HepG2 (cell line): ENCODE data around the gene ZBTB7B. TPM values are rescaled to one million over a fixed set of nuclear protein-coding genes. Genes with fewer than 3 reads are reported as not detected.

Experiments
- BRCA1 ChIP-seq: sonication (generic); formaldehyde crosslinking; IDR thresholded peaks from 2 replicates; pipeline ENCODE4 v1.4.0; 2020; ENCODE audit warnings: missing genetic modification reagents
- CHD4 ChIP-seq: fragments of 200-600 bp; sonication (generic); IDR thresholded peaks from 2 replicates; pipeline ENCODE4 v1.7.0; 2017; ENCODE audit warnings: mild to moderate bottlenecking, low read length, borderline replicate concordance
- FOSL2 ChIP-seq: sonication (generic); formaldehyde crosslinking; IDR thresholded peaks from 2 replicates; pipeline ENCODE4 v1.4.0; 2020; ENCODE audit warnings: missing genetic modification reagents
- JARID2 ChIP-seq: sonication (generic); formaldehyde crosslinking; IDR thresholded peaks from 2 replicates; pipeline ENCODE4 v1.8.1; 2023; ENCODE audit warnings: missing genetic modification reagents, inconsistent platforms; ENCODE audit not compliant: insufficient replicate concordance
- JDP2 ChIP-seq: sonication (generic); formaldehyde crosslinking; IDR thresholded peaks from 2 replicates; pipeline ENCODE4 v1.8.1; 2022; ENCODE audit warnings: missing genetic modification reagents, borderline replicate concordance
- KLF6 ChIP-seq: IDR thresholded peaks from 2 replicates; pipeline ENCODE4 v1.8.0; 2016; ENCODE audit warnings: missing biosample characterization, missing genetic modification reagents
- RNF2 ChIP-seq: fragments of 450-650 bp; conservative IDR thresholded peaks from 2 replicates; pipeline ENCODE4 v1.6.1; 2016; ENCODE audit warnings: low read depth
- RORA ChIP-seq: sonication (generic); formaldehyde crosslinking; IDR thresholded peaks from 2 replicates; pipeline ENCODE4 v1.5.0; 2020; ENCODE audit warnings: mild to moderate bottlenecking, missing genetic modification reagents, moderate library complexity
- SAP130 ChIP-seq: IDR thresholded peaks from 2 replicates; pipeline ENCODE4 v1.6.1; 2016; ENCODE audit warnings: low read depth
- TEAD3 ChIP-seq: optimal IDR thresholded peaks from 2 replicates; pipeline ENCODE3; 2016; ENCODE audit warnings: borderline replicate concordance
- TGIF2 ChIP-seq: IDR thresholded peaks from 2 replicates; pipeline ENCODE4 v1.6.1; 2016; ENCODE audit warnings: control low read depth, missing compliant biosample characterization
- ZFX ChIP-seq: sonication (generic); formaldehyde crosslinking; IDR thresholded peaks from 2 replicates; pipeline ENCODE4 v1.4.0; 2020; ENCODE audit warnings: mild to moderate bottlenecking, low read depth, missing genetic modification reagents, moderate library complexity
- ZNF230 ChIP-seq: sonication (generic); formaldehyde crosslinking; IDR thresholded peaks from 2 replicates; pipeline ENCODE4 v1.4.0; 2020; ENCODE audit warnings: mild to moderate bottlenecking, missing genetic modification reagents
- ZNF263 ChIP-seq: sonication (generic); formaldehyde crosslinking; IDR thresholded peaks from 2 replicates; pipeline ENCODE4 v1.4.0; 2020; ENCODE audit warnings: missing genetic modification reagents
- ZNF367 ChIP-seq: sonication (generic); formaldehyde crosslinking; IDR thresholded peaks from 2 replicates; pipeline ENCODE4 v1.4.0; 2020; ENCODE audit warnings: missing genetic modification reagents, borderline replicate concordance
- ZNF451 ChIP-seq: sonication (generic); formaldehyde crosslinking; IDR thresholded peaks from 2 replicates; pipeline ENCODE4 v1.5.0; 2020; ENCODE audit warnings: mild to moderate bottlenecking, missing genetic modification reagents
- ZNF503 ChIP-seq: sonication (generic); formaldehyde crosslinking; IDR thresholded peaks from 2 replicates; pipeline ENCODE4 v1.4.0; 2020; ENCODE audit warnings: missing genetic modification reagents
- ZNF574 ChIP-seq: sonication (generic); formaldehyde crosslinking; IDR thresholded peaks from 2 replicates; pipeline ENCODE4 v1.4.0; 2020; ENCODE audit warnings: missing genetic modification reagents
- ZNF577 ChIP-seq: sonication (generic); formaldehyde crosslinking; IDR thresholded peaks from 2 replicates; pipeline ENCODE4 v1.4.0; 2020; ENCODE audit warnings: mild to moderate bottlenecking, low read depth, missing genetic modification reagents, borderline replicate concordance
- ZNF589 ChIP-seq: sonication (generic); formaldehyde crosslinking; conservative IDR thresholded peaks from 2 replicates; pipeline ENCODE4 v1.8.0; 2022; ENCODE audit warnings: mild to moderate bottlenecking, moderate library complexity, missing genetic modification reagents
- ZNF678 ChIP-seq: sonication (generic); formaldehyde crosslinking; IDR thresholded peaks from 2 replicates; pipeline ENCODE4 v1.4.0; 2020; ENCODE audit warnings: mild to moderate bottlenecking, missing genetic modification reagents
- ZNF737 ChIP-seq: sonication (generic); formaldehyde crosslinking; IDR thresholded peaks from 2 replicates; pipeline ENCODE4 v1.5.0; 2020; ENCODE audit warnings: missing genetic modification reagents, mild to moderate bottlenecking, borderline replicate concordance
- ZNF768 ChIP-seq: sonication (generic); formaldehyde crosslinking; IDR thresholded peaks from 2 replicates; pipeline ENCODE4 v1.4.0; 2020; ENCODE audit warnings: missing genetic modification reagents
- ZNF782 ChIP-seq: sonication (generic); formaldehyde crosslinking; IDR thresholded peaks from 2 replicates; pipeline ENCODE4 v1.4.0; 2020; ENCODE audit warnings: missing genetic modification reagents, mild to moderate bottlenecking, borderline replicate concordance
- ZSCAN12 ChIP-seq: sonication (generic); formaldehyde crosslinking; IDR thresholded peaks from 2 replicates; pipeline ENCODE4 v1.9.0; 2021; ENCODE audit warnings: mild to moderate bottlenecking, missing genetic modification reagents
- polyA plus RNA-seq, 8 experiments: library from polyadenylated mRNA; depleted of rRNA in 3 of 8; stranded (reverse) in 7 of 8; unstranded in 1 of 8; fragments of >200 nt; fragmentation: Illumina TruSeq in 4 of 8; extraction: Trizol in 4 of 8; gene quantifications; 2 replicates each; pipeline versions ENCODE4 v1.2.1 to v1.2.3, GENCODE V29; 2011 to 2016; ENCODE audit warnings: low read depth in 4 of 8, missing spikeins in 1 of 8, mixed read lengths in 1 of 8; ENCODE audit not compliant: insufficient read depth in 1 of 8
- total RNA-seq, 5 experiments: library from RNA; depleted of rRNA; stranded (reverse); fragments of >200 nt; fragmentation: Illumina TruSeq; extraction: Trizol; gene quantifications; 2 replicates each; pipeline ENCODE4 v1.2.3, GENCODE V29; 2016; ENCODE audit warnings: low read depth in 1 of 5

Gene ZBTB7B
- total and polyA plus RNA-seq, 2 of the 13 experiments (the other 11 are each of a cell fraction or from before 2014, with no cell fraction given) = 15.5 to 17.5 TPM

GRCh38 chr1:154961207-154962155, 41.1 kb upstream of the ZBTB7B start, which contains the start of gene PYGO2 (continued):
- TF ChIP-seq CHD4 = no peak
- 0 out of 2 replicates have a peak, but pooled peaks have one; percentile 28 for TF ChIP-seq ZNF589 (CRISPR knock-in tag)
- TF ChIP-seq ZNF768 (CRISPR knock-in tag) = 0 out of 2 replicates have a peak, but pooled peaks have one; percentile 60
- no peak for TF ChIP-seq ZNF367
- peak; percentile 89 for TF ChIP-seq SAP130 (CRISPR knock-in tag)
- peak; percentile 27; the same call in 1 of the 2 replicates for TF ChIP-seq ZNF451 (CRISPR knock-in tag)
- peak; percentile 77 for TF ChIP-seq ZFX
- peak; percentile 78; the same call in 1 of the 2 replicates for TF ChIP-seq KLF6
- TF ChIP-seq FOSL2 (CRISPR knock-in tag) = peak; percentile 33; the same call in 1 of the 2 replicates
- TF ChIP-seq TGIF2 (CRISPR knock-in tag) = no peak
- TF ChIP-seq RNF2 = no peak; the same call in 1 of the 2 replicates
- TF ChIP-seq JDP2 (CRISPR knock-in tag) = 0 out of 2 replicates have a peak, but pooled peaks have one; percentile 58
- TF ChIP-seq ZSCAN12 = peak; percentile 87; the same call in 1 of the 2 replicates
- TF ChIP-seq ZNF230 (CRISPR knock-in tag) = no peak; the same call in 1 of the 2 replicates
- TF ChIP-seq ZNF577 (CRISPR knock-in tag) = no peak
- TF ChIP-seq ZNF503 = peak; percentile 64; the same call in 1 of the 2 replicates
- TF ChIP-seq JARID2 (CRISPR knock-in tag) = no peak
- no peak for TF ChIP-seq TEAD3 (CRISPR knock-in tag)
- peak; percentile 89 for TF ChIP-seq ZNF574 (CRISPR knock-in tag)
- TF ChIP-seq ZNF737 (CRISPR knock-in tag) = no peak
- TF ChIP-seq ZNF263 (CRISPR knock-in tag) = peak; percentile 54; the same call in 1 of the 2 replicates
- peak; percentile 81; the same call in 1 of the 2 replicates for TF ChIP-seq ZNF782 (CRISPR knock-in tag)
- TF ChIP-seq ZNF678 (CRISPR knock-in tag) = 0 out of 2 replicates have a peak, but pooled peaks have one; percentile 25
- no peak for TF ChIP-seq RORA (CRISPR knock-in tag)
- no peak for TF ChIP-seq BRCA1 (CRISPR knock-in tag)
